Mesenchymal stem cell (in vitro differentiated cells and primary cell): ENCODE results near the gene PRSS12.

ENCODE experiments used
- DNase-seq: peaks from one replicate; pipeline ENCODE4 v3.0.0-alpha.2; 2013
- H2AFZ ChIP-seq: one replicate; pipeline ENCODE4 v1.6.1; 2013; ENCODE audit warnings: low read depth, mild to moderate bottlenecking, control low read depth, inconsistent platforms, low read length, moderate library complexity
- H2AK5ac ChIP-seq: 2 replicates; pipeline ENCODE4 v1.6.1; 2013; ENCODE audit warnings: low read length, moderate library complexity, mild to moderate bottlenecking, inconsistent platforms; ENCODE audit not compliant: severe bottlenecking
- H2BK120ac ChIP-seq: one replicate; pipeline ENCODE4 v1.6.1; 2013; ENCODE audit warnings: low read depth, mild to moderate bottlenecking, inconsistent platforms, low read length, moderate library complexity
- H2BK12ac ChIP-seq, 2 experiments: one replicate each; pipeline ENCODE4 v1.6.1; 2013; ENCODE audit warnings: inconsistent platforms in 2 of 2, low read length in 2 of 2, mild to moderate bottlenecking in 2 of 2, moderate library complexity in 2 of 2, control low read depth in 1 of 2
- H2BK15ac ChIP-seq: one replicate; pipeline ENCODE4 v1.6.1; 2013; ENCODE audit warnings: mild to moderate bottlenecking, low read depth, inconsistent platforms; ENCODE audit not compliant: poor library complexity, severe bottlenecking
- H2BK5ac ChIP-seq: 2 replicates; pipeline ENCODE4 v1.6.1; 2013; ENCODE audit warnings: low read depth, mild to moderate bottlenecking, low read length, control low read depth, inconsistent platforms; ENCODE audit not compliant: poor library complexity, severe bottlenecking
- H3K14ac ChIP-seq, 2 experiments: one replicate each; pipeline ENCODE4 v1.6.1; 2013; ENCODE audit warnings: inconsistent platforms in 2 of 2, low read length in 2 of 2, control low read depth in 1 of 2, mild to moderate bottlenecking in 1 of 2, moderate library complexity in 1 of 2
- H3K18ac ChIP-seq, 2 experiments: one replicate each; pipeline ENCODE4 v1.6.1; 2013; ENCODE audit warnings: inconsistent platforms in 2 of 2, low read length in 2 of 2, control low read depth in 1 of 2, low read depth in 1 of 2, mild to moderate bottlenecking in 1 of 2
- H3K23ac ChIP-seq, 2 experiments: one replicate each; pipeline ENCODE4 v1.6.1; 2013; ENCODE audit warnings: inconsistent platforms in 2 of 2, low read length in 2 of 2, mild to moderate bottlenecking in 2 of 2, moderate library complexity in 2 of 2, control low read depth in 1 of 2
- H3K27ac ChIP-seq: 2 replicates; pipeline ENCODE4 v1.5.1; 2013; ENCODE audit warnings: mild to moderate bottlenecking, moderate library complexity, low read length, control low read depth, inconsistent platforms; ENCODE audit not compliant: poor library complexity, severe bottlenecking
- H3K27me3 ChIP-seq, 2 experiments: 2 replicates each; pipeline versions ENCODE4 v1.6.1 to v1.7.0; 2013; ENCODE audit warnings: low read length in 2 of 2, mild to moderate bottlenecking in 2 of 2, moderate library complexity in 2 of 2, control low read depth in 1 of 2, inconsistent platforms in 1 of 2; ENCODE audit not compliant: control insufficient read depth in 1 of 2, insufficient read depth in 1 of 2
- H3K36me3 ChIP-seq, 2 experiments: 2 replicates each; pipeline versions ENCODE4 v1.6.1 to v1.7.0; 2013; ENCODE audit warnings: low read length in 2 of 2, control low read depth in 1 of 2, inconsistent platforms in 1 of 2, low read depth in 1 of 2, mild to moderate bottlenecking in 1 of 2; ENCODE audit not compliant: insufficient read depth in 2 of 2, control insufficient read depth in 1 of 2
- H3K4ac ChIP-seq, 2 experiments: one replicate each; pipeline ENCODE4 v1.6.1; 2013; ENCODE audit warnings: inconsistent platforms in 2 of 2, low read length in 2 of 2, mild to moderate bottlenecking in 2 of 2, moderate library complexity in 2 of 2, control low read depth in 1 of 2, low read depth in 1 of 2
- H3K4me1 ChIP-seq: 2 replicates; pipeline ENCODE4 v1.6.1; 2013; ENCODE audit warnings: low read depth, low read length, control low read depth; ENCODE audit not compliant: control insufficient read depth, insufficient read depth
- H3K4me2 ChIP-seq: 2 replicates; pipeline ENCODE4 v1.6.1; 2013; ENCODE audit warnings: low read length, mild to moderate bottlenecking, inconsistent platforms; ENCODE audit not compliant: poor library complexity, severe bottlenecking
- H3K4me3 ChIP-seq, 2 experiments: 2 replicates each; pipeline versions ENCODE4 v1.5.1 to v1.7.0; 2013; ENCODE audit warnings: low read length in 2 of 2, mild to moderate bottlenecking in 2 of 2, control low read depth in 1 of 2, low read depth in 1 of 2; ENCODE audit not compliant: insufficient read depth in 1 of 2
- H3K79me1 ChIP-seq: replicated peaks from 2 replicates; pipeline ENCODE4 v1.6.1; 2013; ENCODE audit warnings: mild to moderate bottlenecking, control low read depth, low read length, inconsistent platforms; ENCODE audit not compliant: poor library complexity, severe bottlenecking
- H3K9ac ChIP-seq: 2 replicates; pipeline ENCODE4 v1.7.0; 2013; ENCODE audit warnings: mild to moderate bottlenecking, low read length, moderate library complexity
- H3K9me3 ChIP-seq: 2 replicates; pipeline ENCODE4 v1.7.0; 2013; ENCODE audit warnings: mild to moderate bottlenecking, low read length; ENCODE audit not compliant: control insufficient read depth
- H4K8ac ChIP-seq: one replicate; pipeline ENCODE4 v1.6.1; 2013; ENCODE audit warnings: inconsistent platforms, mild to moderate bottlenecking, low read length, moderate library complexity
- H4K91ac ChIP-seq: one replicate; pipeline ENCODE4 v1.6.1; 2013; ENCODE audit warnings: mild to moderate bottlenecking, low read length, inconsistent platforms
- WGBS: methylation state at CpG from one replicate; pipeline ENCODE4 v1.1.7; 2013; ENCODE audit warnings: mixed read lengths; 5-methylcytosine and 5-hydroxymethylcytosine counted together

Gene PRSS12

GRCh38 chr4:118360106-118360505, 7.3 kb upstream of the PRSS12 start:
- H3K36me3 ChIP-seq, result no peaks in the 10 kb centered on the region
- 93% methylated on average over 3 of the region's 3 CpGs for WGBS
- H3K27ac ChIP-seq, result no peak overlapping the region
- H3K79me1 ChIP-seq, result no peaks in the 10 kb centered on the region
- H2BK12ac ChIP-seq, result no peak overlapping the region
- no peak overlapping the region for H4K91ac ChIP-seq
- no peaks in the 10 kb centered on the region for H3K4me1 ChIP-seq
- no peak overlapping the region for H2AFZ ChIP-seq
- no peak overlapping the region for H3K14ac ChIP-seq
- H3K27me3 ChIP-seq, result peaks cover 0 to 21% of the 10 kb centered on the region in 2 experiments
- H3K23ac ChIP-seq, result no peak overlapping the region
- H2AK5ac ChIP-seq, result no peak overlapping the region
- no peak overlapping the region for H3K9ac ChIP-seq
- no peak overlapping the region for H3K4me2 ChIP-seq
- no peak overlapping the region for H2BK5ac ChIP-seq
- H4K8ac ChIP-seq, result no peak overlapping the region
- no peak overlapping the region for H2BK120ac ChIP-seq
- no peaks in the 10 kb centered on the region for H3K9me3 ChIP-seq
- H2BK15ac ChIP-seq, result no peak overlapping the region
- DNase-seq, result no peak
- H3K4me3 ChIP-seq, result no peak overlapping the region
- no peak overlapping the region for H3K18ac ChIP-seq
- H3K4ac ChIP-seq, result no peak overlapping the region

- Histone ChIP-seq H3K18ac (no peak overlapping the region), H3K36me3 (no peaks in the 10 kb centered on the region), H3K4me2 (no peak overlapping the region), H3K27ac (no peak overlapping the region), H3K27me3 (peaks cover 0 to 39% of the 10 kb centered on the region in 2 experiments), H3K4me1 (peaks cover 5% of the 10 kb centered on the region), H3K4ac (no peak overlapping the region), H3K4me3 (no peak overlapping the region), H2AFZ (no peak overlapping the region), H4K91ac (no peak overlapping the region), H3K79me1 (no peaks in the 10 kb centered on the region), H2BK5ac (no peak overlapping the region), H3K9ac (no peak overlapping the region), H2BK120ac (no peak overlapping the region), H4K8ac (no peak overlapping the region), H3K14ac (no peak overlapping the region), H3K23ac (no peak overlapping the region), H3K9me3 (no peaks in the 10 kb centered on the region), H2AK5ac (no peak overlapping the region), H2BK15ac (no peak overlapping the region), H2BK12ac (no peak overlapping the region)
- 82% methylated on average over 2 of the region's 2 CpGs for WGBS
- DNase-seq, result no peak
Observed at GRCh38 chr4:118357601-118358000, 4.8 kb upstream of the PRSS12 start.

GRCh38 chr4:118356731-118357130, 3.9 kb upstream of the PRSS12 start:
- H3K4me3 ChIP-seq, result no peak overlapping the region
- no peak for DNase-seq
- WGBS, result no CpG with 5 or more reads among the region's 1 CpG
- no peak overlapping the region for H2BK12ac ChIP-seq
- peaks cover 14% of the 10 kb centered on the region for H3K4me1 ChIP-seq
- H3K14ac ChIP-seq, result no peak overlapping the region
- no peak overlapping the region for H2BK120ac ChIP-seq
- no peaks in the 10 kb centered on the region for H3K79me1 ChIP-seq
- H2AK5ac ChIP-seq, result no peak overlapping the region
- H3K23ac ChIP-seq, result no peak overlapping the region
- no peak overlapping the region for H2BK15ac ChIP-seq
- H2AFZ ChIP-seq, result no peak overlapping the region
- no peak overlapping the region for H3K4ac ChIP-seq
- H3K18ac ChIP-seq, result no peak overlapping the region
- no peak overlapping the region for H4K8ac ChIP-seq
- H3K4me2 ChIP-seq, result no peak overlapping the region
- no peak overlapping the region for H3K27ac ChIP-seq
- H3K36me3 ChIP-seq, result no peaks in the 10 kb centered on the region
- no peak overlapping the region for H2BK5ac ChIP-seq
- no peak overlapping the region for H4K91ac ChIP-seq
- H3K27me3 ChIP-seq, result peaks cover 0 to 44% of the 10 kb centered on the region in 2 experiments
- no peak overlapping the region for H3K9ac ChIP-seq
- H3K9me3 ChIP-seq, result no peaks in the 10 kb centered on the region

GRCh38 chr4:118356111-118356510, 3.3 kb upstream of the PRSS12 start:
- Histone ChIP-seq H2BK120ac (no peak overlapping the region), H3K23ac (no peak overlapping the region), H3K14ac (no peak overlapping the region), H4K8ac (no peak overlapping the region), H2AK5ac (no peak overlapping the region), H2BK12ac (no peak overlapping the region), H2AFZ (no peak overlapping the region), H3K4me1 (peaks cover 14% of the 10 kb centered on the region), H3K27ac (no peak overlapping the region), H2BK15ac (no peak overlapping the region), H3K79me1 (no peaks in the 10 kb centered on the region), H3K18ac (no peak overlapping the region), H3K4ac (no peak overlapping the region), H2BK5ac (no peak overlapping the region), H3K9ac (no peak overlapping the region), H3K36me3 (no peaks in the 10 kb centered on the region), H3K4me3 (no peak overlapping the region), H3K9me3 (no peaks in the 10 kb centered on the region), H3K27me3 (peaks cover 0 to 47% of the 10 kb centered on the region in 2 experiments), H3K4me2 (no peak overlapping the region), H4K91ac (no peak overlapping the region)
- 95% methylated on average over 3 of the region's 4 CpGs for WGBS
- DNase-seq, result no peak
